GM12865 (cell line): Measurements from ENCODE around the gene SNX27.

Experiments
- DNase-seq: peaks from one replicate; pipeline ENCODE4 v3.0.0; 2010; ENCODE audit warnings: low read depth
- H3K4me3 ChIP-seq: 2 replicates; pipeline ENCODE4 v1.5.1; 2011; ENCODE audit warnings: mild to moderate bottlenecking, low read depth, low read length, control low read depth
- TF ChIP-seq, protein P1 (sequence below): IDR thresholded peaks from 2 replicates; pipeline ENCODE4 v1.5.1; 2011; ENCODE audit warnings: low read length, control low read depth, low read depth, inconsistent platforms; ENCODE audit not compliant: insufficient read depth; ENCODE audit errors: missing control alignments

The SNX27 gene

DNA sequence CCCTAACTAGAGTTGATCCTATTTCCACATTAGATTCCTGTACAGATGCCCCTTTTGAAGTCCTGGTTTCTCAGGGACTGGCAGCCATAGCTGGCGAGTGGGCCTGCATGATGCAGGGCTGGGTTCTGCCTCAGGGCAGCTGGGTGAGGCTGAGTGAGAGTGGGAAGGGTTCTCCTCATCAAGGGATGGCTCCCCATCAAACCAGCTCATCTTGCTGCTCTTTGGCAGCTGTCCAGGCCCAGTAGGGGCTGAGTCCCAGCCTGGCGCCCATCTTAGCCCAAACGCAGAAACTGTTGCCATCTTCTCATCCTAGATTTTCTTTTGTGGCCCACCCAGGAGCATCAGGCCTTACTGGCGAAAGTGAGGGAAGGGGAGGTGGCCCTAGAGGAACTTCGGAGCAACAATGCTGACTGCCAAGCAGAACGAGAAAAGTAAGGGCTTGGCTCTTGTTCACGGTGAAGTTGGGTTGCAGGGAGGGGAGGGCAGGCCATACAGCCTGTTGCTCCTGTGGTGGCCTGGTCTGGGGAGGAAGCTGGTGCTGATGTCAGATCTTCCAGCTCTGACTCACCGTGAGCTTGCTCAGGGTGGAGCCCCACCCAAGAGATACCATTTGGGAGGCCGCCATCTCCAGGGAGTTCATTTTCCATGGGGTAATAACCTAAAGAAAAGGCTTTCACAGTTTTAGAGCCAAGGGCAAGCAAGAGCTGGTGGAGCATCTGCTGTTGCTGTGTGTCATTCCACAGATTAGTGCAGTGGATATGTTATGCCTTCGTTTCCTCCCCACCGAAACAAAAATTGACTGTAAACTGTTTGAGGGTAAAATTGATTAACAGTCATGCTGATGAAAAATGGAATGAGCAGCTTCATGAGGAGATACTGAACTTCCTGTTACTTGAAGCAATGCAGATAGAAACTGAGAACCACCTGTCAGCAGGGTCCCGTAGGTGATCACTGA, 37.0 kb upstream of the SNX27 start:
- peak; percentile 62 for DNase-seq
- no peak overlapping the region for H3K4me3 ChIP-seq
- TF ChIP-seq, protein P1, sequence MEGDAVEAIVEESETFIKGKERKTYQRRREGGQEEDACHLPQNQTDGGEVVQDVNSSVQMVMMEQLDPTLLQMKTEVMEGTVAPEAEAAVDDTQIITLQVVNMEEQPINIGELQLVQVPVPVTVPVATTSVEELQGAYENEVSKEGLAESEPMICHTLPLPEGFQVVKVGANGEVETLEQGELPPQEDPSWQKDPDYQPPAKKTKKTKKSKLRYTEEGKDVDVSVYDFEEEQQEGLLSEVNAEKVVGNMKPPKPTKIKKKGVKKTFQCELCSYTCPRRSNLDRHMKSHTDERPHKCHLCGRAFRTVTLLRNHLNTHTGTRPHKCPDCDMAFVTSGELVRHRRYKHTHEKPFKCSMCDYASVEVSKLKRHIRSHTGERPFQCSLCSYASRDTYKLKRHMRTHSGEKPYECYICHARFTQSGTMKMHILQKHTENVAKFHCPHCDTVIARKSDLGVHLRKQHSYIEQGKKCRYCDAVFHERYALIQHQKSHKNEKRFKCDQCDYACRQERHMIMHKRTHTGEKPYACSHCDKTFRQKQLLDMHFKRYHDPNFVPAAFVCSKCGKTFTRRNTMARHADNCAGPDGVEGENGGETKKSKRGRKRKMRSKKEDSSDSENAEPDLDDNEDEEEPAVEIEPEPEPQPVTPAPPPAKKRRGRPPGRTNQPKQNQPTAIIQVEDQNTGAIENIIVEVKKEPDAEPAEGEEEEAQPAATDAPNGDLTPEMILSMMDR: no peak

DNA sequence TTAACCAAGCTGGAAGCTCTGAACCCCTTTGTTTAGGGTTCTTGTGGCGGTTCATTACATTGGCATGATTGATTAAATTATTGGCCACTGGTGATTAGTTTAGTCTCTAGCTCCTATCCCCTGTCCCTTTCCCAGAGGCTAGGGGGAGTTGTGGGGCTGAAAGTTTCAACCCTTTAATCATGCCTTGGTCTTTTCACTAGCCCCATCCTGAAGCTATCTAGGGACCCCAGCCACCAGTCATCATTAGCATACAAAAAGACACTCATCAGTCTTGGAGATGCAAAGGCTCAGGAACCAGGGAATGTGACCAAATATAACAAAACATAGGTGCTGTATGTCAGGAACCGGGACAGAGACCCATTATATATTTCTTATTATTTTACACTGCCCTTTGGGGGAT, 34.7 kb upstream of the SNX27 start:
- TF ChIP-seq, protein P1: no peak
- H3K4me3 ChIP-seq: no peak overlapping the region
- no peak for DNase-seq

DNA sequence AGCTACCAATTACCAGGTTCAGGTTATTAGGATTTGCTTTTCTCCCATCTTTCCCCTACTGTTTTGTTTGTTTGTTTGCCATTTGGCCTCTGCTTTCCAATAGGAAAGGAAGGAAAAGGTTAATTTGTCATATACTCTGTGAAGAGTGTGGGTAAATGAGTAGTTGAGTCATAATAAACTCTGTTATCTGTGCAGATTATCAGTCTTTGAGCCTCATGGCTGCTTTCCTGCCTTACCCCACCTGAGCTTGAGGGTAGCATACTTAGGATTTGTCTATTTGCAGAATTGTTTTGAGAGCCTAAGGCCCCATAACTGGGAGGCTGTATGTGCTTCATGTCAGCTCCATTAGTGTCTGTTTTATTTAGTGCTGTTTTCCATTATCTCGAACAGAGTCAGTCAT, 32.9 kb upstream of the SNX27 start:
- H3K4me3 ChIP-seq: no peak overlapping the region
- DNase-seq: no peak

DNA sequence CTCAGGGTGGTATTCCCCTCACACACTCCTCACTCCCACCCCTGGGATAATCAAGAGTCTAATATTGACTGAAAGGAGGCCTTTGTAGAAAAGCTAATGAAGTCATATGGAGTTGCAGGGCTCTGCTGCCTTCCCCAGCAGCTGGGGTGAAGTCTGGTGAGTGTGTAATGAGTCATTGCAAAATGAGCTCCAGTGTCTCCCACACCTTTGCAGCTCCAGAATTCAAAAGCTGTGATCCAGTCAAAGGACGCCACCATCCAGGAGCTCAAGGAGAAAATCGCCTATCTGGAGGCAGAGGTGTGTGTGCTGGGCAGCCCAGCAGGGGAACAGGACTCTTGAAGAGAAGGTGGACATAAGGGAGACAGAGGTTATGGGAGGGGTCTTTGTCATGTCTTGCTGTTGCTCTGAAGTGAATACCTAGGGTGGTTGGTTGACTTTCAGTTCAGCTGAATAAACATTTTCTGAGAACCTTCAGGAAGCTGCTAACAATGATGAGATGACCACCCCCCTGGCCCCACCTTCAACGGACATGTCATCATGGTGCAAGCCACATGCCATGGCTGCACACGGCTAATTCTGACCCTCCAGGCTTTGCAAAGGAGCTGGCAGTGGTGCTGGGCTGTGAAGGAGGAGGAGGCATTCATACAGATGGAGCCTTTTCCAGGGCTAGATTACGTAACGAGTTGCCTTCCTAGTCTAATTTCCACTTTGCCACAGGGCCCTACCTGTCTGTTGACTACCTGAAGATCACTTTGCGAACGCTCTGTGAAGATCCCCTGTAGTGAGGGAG, 32.2 kb upstream of the SNX27 start:
- TF ChIP-seq, protein P1: no peak
- H3K4me3 ChIP-seq: no peak overlapping the region
- no peak for DNase-seq

More for the DNA sequence above, 32.9 kb upstream of the SNX27 start:
- TF ChIP-seq, protein P1: no peak

DNA sequence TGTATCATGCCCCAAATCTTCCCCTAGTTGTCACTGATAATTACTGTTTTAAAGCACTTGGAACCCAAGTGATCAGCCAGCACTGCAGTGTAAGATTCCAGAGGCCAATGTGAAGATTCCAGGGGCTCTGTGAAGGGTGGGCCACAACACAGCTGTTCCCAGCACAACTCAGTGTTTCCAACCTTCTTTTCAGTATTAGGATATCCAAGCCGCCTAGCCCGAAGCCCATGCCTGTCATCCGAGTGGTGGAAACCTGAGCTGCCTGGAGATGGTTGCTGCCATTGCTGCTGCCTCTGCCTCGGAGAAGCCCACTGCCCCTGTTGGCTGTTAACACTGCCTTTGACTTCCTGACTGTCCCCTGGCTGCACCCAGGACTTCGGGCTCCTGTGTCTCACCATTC, 30.4 kb upstream of the SNX27 start:
- DNase-seq: no peak
- TF ChIP-seq, protein P1: no peak
- no peak overlapping the region for H3K4me3 ChIP-seq

DNA sequence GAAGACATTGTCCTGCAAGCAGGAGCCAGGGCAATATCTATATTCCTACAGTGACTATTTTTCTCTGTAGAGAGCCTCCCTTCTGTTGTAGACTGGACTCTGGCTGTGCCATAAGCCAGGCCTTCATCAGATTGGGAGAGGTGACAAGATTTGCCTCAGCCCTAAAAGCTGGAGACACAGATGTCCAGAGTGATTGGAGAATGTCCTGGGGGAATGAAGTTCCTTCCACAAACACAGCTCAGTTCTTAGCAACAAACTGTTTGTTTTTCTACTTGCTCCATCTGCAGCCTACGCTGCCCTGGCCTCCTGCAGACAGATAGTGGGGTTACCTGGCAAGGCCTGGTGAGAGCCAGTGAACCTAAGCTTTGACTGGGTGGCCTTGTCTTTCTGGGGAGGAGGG, 29.9 kb upstream of the SNX27 start:
- TF ChIP-seq, protein P1: no peak
- DNase-seq: no peak
- H3K4me3 ChIP-seq: no peak overlapping the region
